T-helper 2 cell (primary cell): ENCODE results near the gene RCOR3.
"Not testable (repeated sequence)": the region's sequence is repeated elsewhere in the genome, so short reads cannot be mapped to it uniquely, and the experiment has no call there.

ENCODE experiments used
- DNase-seq, 5 experiments: peaks; one replicate each; pipeline versions ENCODE4 v3.0.0 to v3.0.0-alpha.2; 2012 to 2022

Gene RCOR3

DNA sequence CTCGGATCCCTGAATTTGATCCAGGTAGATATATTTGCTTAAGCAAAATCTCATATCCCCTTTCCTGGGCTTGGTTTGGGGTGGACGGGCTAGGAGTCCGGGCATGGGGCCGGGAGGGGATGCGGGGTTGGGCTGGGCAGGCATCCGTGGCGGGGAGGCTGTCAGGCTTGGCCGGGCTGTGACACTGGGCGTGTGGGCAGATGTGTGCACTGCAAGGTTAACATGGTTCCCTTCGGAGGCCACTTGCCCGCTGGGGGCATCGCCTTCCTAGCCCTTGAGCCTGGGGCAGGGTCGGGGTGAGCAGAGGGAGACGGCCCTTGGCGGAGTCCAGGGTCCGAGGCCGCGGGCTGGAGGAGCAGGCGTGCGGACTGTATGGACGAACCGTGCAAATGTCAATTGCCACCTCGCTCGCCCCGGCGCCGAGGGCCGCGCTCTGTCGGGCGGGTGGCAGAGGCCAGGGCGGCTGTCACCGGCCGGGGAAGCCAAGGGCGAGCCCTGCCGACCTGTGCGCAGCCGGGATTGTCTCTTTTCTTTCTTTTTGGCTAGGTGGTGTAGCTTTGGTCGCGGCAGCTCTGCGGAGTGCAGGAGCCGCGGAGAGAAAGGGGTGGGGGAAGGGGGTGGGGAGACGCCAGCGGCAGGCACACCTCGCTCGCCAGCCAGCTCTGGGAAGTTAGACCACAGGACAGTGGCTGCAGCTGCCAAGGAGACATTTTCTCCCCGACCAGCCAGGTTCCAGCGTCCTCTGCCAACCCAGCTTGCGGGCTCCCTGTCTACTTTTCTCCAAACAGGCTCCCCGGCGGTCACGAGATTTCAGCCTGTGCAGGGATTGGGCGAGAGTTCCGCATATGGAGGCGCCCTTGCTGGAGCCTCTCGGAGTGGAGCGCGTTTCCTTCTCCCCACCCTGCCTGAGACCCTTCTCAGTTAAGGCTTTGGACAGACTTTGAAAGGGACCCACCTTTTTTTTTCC, 1.3 kb downstream of the RCOR3 start:
- DNase-seq = peak; percentile 32 to 73 (median 53)

DNA sequence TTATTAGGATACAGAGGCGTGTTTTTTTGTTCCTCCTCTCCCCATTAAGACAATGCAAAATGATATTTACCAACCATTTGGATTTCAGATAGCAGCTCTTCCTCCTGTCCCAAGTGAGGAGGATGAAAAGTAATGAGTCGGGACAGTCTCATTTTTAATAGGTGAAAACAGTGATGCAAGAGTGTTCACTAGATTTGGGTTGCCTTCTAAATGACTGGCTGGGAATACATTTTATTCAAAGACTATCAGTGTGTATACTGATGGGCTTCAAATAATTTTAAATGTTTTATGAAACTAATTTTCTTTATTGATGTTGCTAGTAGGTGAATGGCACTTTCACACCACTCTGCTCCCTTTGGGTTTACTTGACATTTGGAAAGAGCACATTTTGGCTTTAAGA, 2.1 kb downstream of the RCOR3 start:
- no peak for DNase-seq

DNA sequence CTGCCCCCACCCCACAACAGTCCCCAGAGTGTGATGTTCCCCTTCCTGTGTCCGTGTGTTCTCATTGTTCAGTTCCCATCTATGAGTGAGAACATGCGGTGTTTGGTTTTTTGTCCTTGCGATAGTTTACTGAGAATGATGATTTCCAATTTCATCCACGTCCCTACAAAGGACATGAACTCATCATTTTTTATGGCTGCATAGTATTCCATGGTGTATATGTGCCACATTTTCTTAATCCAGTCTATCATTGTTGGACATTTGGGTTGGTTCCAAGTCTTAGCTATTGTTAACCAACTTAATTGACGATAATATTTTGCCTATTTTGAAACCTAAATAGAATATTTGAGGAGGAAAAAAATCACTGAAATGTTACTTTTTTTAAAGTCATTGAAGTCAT, 3.9 kb downstream of the RCOR3 start:
- DNase-seq = not testable (repeated sequence)

DNA sequence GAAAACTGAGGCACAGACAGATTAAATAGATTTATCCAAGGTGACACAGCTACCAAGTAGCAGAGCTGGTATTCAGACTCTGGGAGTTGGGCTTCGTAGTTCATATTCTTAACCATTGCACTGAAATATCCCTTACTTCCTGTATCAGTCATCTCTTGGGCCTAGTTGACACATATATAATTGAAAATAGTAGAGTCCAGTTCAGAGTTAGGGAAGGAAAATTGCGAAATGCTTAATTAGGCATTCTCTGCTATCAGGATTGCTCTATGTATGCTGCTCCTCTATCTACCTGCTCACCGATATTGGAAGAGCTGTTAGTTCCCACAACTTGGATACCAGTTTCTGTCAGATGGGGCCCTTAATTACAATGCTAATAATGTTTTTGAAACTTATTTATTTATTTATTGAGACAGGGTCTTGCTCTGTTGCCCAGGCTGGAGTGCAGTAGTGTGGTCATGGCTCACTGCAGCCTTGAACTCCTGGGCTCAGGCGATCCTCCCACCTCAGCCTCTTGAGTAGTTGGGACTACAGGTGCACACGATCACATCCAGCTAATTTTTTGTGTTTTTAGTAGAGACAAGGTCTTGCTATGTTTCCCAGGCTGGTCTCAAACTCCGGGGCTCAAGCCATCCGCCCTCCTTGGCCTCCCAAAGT, 8.2 kb downstream of the RCOR3 start:
- no peak for DNase-seq

DNA sequence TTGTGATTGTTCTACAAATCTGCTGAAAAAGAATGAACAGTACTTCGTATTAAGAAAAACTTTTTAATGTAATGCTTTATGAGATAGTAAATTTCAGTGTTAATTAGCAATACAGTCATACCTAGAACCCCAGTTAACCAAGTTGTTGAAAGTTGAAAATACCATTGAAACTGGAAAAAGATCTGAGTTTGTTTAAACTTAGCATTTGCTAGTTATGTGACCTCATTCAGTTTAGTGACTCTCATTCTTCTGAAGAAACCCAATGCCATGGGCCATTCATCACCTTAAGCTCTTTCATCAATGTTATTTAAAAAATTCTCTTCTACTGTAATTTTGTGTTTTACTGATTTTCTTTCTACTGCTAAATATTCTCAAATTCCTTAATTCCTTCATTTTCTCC, 20.2 kb downstream of the RCOR3 start:
- peak in 1 of 5 experiments; percentile 14 for DNase-seq

DNA sequence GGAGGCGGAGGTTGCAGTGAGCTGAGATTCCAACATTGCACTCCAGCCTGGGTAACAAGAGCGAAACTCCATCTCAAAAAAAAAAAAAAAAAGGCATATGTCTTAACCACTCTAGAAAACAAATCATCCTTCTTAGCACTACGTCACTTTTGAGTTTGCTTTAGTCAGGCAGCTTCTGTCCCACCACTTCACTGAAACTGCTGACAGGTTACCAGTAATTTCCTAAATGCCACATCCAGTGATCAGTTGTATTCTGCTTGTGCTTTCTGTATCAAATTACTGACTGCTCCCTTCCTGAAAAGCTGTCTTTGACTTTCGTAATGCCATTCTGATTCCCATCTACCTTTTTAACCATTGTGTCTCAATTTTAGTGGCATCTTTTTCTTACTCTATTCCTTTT, 21.7 kb downstream of the RCOR3 start:
- peak in 1 of 5 experiments; percentile 43 for DNase-seq

DNA sequence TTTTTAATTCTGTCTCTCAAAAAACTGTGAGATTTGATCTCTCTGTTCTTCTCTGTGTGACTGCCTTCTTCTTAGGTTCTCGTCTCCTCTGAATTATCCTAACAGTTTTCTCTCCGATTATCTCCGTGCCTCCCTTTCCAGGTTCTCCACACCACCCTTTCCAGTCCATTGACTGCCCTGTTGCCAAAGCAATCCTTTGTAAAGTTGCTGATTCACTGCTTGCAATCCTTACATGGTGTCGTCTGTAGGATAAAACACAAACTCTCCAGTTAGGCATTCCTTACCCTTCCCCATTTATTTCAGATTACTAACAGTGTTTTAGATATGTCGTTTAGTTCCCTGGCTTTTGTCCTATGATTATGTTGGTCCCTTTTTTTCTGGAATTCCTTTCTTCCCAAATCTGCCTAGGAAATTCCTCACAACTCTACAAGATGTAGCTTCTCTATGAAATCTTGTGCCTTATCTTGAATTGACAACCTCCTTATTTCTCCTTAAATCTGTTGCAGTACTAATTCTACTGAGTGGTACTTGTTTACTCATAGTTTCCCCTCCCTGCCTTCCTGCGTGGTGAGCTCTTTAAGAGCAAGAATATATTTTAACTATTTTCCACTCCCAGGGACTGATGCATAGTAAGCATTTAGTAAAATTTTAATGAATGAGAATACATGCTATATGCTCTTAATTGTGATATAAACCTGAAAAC, 22.3 kb downstream of the RCOR3 start:
- no peak for DNase-seq

DNA sequence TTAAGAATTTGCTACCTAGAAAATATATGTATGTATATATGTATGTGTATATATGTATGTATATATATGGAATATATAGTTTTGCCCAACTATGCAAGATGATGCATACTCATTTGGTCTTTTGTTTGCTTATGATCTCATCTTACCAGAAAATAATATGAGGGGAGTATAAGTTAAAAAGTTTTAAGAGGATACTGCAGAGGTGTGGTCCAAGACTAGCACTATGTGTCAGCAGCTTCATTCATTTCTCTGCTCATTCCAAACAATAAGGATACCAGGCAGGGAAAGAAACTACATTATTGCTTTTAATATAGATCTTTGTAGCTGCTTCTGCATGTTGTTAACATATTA, 22.8 kb downstream of the RCOR3 start:
- DNase-seq = no peak

DNA sequence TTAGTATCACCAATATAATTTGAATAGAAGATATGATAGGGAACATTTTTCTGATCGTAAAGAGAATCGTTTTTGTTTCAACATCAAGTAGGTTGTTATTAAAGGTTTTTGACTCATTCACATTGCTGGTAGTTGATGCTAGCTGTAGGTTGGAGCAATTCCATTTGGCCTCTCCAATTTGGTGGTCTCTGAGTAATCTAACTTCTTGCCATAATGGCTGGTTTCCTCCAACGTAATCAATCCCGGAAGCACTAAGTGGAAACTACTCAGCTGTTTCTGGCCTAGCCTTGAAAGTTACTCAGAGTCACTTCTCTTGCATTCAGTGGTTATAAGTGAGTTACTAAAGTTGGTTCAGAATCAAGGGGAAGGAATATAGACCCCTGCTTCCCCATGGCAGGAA, 26.0 kb downstream of the RCOR3 start:
- no peak for DNase-seq

DNA sequence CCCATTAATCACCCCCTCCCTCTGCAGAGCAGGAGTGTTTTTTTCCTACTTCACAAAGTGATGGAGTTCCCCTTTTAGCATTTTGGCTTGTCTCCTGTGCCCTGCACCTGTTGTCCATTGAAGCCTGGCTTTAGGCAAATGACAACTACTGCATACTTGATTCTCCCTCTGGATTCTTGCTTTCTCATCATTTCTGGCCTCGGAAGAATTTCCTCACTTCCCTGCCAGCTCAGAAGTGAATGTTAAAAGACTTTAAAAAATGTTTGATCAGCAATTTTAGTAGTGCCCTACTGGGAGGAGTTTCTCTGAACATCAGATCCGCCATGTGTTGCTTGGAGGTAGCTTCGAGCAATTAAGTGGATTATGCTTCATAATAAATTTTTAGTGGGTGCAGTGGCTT, 28.1 kb downstream of the RCOR3 start:
- DNase-seq = no peak

DNA sequence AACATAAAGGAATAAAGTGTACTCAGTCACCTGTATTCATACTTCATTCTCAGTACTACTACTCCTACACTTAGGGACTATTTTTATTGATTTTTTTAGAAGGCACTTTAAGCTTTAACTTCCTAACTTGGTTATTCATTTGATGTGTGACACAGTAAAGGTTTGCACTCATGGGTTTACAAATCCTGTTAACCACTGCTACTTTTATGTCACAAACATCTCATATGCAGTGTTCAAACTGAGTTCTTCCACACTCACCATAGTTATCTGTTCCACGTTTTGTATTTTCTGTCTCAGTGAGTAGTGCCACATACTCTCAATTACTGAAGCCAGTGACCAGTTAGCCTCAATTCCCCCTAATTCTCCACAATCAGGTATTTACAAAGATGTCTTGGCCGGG, 33.2 kb downstream of the RCOR3 start:
- DNase-seq = no peak

DNA sequence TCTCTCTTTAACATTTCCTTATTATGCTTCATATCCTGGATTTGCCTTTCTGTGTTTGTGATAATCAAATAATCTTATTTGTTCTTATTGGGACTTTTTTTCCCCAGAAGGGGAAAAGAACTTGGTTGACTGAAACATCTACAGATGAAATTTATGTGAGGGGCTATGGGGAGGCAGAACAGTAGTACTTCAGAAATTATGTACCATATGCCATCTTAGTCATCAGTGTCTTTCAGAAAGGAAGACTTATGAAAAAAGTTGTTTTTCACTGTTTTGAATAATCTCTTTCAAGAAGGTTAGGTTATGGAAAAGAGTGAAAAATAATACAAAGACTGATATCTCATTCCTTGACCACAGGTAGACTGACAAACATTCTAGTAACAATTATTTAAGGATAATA, 37.2 kb downstream of the RCOR3 start:
- DNase-seq = no peak

DNA sequence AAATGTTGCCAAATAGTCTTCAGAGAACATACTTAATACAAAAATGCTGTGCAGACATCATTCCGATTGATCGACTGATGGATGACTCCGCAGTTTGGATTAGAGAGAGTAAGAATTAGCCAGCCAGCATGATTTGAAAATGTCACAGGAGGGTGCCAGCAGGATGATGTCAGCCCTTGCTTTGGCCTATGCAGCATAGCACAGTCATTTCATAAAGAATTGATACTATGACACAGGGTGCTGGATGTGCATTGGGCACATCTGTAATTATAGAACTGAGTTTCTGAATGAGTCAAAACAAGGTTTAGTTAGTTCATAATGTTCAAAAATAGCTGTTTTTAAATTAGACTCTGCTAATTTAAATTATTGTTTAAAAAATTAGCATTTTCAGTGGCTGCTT, 45.9 kb downstream of the RCOR3 start:
- DNase-seq = peak in 1 of 5 experiments; percentile 75

DNA sequence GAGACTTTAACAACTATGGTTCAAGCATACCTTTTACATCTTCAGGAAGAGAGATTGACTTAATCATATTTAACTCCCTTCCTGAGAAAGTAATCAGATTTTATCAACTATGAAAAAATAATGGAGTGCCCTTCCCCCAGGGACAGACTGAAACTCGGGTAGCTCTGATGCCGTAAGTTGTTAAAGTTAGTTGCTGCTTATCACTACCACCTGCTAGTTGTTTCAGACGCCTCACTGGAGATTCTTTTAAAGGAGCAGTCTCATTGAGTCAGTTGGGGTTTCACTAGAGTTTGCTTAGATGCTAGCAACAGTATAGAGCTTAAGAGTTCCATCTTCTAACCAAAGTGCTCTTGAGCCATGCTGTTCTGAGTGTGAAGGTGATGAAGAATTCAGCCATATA, 50.5 kb downstream of the RCOR3 start:
- no peak for DNase-seq

DNA sequence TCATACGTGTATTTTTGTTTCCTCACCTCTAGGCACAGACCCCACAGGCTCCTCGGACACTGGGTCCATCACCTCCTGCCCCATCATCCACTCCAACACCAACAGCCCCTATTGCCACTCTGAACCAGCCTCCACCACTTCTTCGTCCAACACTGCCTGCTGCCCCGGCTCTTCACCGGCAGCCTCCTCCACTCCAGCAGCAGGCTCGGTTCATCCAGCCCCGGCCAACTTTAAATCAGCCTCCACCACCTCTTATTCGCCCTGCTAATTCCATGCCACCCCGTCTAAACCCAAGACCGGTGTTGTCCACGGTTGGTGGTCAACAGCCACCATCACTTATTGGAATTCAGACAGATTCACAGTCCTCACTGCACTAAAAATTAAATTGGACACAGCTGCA, 54.2 kb downstream of the RCOR3 start:
- no peak for DNase-seq

DNA sequence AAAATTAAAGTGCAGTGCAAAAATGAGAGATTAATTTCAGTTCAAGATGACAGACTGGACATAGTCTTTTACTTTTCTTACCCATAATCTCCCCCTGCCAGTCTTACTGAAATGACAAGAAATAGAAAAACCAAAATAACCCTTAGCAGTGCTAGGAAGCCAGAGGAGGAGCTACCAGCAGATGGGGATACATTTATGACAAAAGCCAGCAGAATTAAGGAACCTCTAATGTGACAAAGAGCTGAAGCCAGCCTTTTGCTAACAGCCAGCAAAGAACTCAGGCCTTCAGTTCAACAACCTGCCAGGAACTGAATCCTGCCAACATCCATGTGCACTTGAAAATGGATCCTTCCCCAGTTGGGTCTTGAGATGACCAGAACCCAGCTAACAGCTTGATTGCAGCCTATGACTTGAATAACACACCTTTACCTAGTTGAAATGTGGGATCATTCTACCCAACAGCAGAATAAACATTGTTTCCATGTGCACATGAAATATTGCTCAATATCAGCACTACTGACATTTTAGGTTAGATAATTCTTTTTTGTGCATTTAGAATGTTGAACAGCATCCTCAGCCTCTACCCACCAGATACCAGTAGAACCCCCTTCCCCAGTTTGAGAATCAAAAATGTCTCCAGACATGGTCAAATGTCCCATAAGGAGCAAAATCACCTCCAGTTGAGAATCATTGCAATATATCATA, 59.6 kb downstream of the RCOR3 start:
- no peak for DNase-seq

DNA sequence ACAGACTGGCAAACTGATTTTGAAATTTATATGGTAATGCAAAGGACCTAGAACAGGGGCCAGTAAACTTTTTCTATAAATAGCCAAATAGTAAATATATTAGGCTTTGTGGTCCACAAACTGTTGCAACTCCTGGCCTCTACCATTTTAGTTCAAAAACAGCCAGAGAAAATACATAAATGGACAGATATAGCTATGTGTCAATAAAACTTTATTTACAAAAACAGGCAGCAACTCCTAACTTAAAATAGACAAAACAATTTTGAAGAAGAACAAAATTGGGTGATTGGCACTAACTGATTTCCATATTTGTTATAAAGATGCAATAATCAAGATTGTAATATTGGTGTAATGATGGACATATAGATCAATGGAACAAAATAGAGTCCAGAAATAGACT, 60.7 kb downstream of the RCOR3 start:
- DNase-seq = no peak

DNA sequence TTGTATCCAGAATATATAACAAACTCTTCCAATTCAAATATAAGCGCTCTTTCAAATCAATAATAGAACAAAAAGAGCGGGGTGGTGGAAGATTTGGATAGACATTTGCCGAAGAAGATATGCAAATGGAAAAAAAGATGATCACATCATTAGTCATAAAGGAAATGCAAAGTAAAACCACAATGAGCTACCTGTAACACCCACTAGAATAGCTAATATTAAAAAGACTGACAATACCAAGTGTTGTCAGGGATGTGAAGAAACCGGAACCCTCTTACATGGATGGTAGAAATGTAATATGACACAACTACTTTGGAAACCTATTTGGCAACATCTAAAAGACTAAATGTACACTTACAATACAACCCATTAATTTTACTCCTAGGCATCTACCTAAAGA, 61.8 kb downstream of the RCOR3 start:
- DNase-seq = peak in 1 of 5 experiments; percentile 47

DNA sequence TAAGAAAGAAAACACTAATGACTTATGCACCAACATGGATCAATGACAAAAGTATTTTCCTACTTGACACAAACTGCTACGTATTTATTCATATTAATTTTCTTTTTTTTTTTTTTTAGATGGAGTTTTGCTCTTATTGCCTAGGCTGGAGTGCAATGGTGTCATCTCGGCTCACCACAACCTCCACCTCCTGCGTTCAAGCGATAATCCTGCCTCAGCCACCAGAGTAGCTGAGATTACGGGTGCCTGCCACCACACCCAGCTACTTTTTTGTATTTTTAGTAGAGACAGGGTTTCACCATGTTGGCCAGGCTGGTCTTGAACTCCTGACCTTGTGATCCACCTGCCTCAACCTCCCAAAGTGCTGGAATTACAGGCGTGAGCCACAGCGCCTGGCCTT, 62.5 kb downstream of the RCOR3 start:
- not testable (repeated sequence) for DNase-seq

DNA sequence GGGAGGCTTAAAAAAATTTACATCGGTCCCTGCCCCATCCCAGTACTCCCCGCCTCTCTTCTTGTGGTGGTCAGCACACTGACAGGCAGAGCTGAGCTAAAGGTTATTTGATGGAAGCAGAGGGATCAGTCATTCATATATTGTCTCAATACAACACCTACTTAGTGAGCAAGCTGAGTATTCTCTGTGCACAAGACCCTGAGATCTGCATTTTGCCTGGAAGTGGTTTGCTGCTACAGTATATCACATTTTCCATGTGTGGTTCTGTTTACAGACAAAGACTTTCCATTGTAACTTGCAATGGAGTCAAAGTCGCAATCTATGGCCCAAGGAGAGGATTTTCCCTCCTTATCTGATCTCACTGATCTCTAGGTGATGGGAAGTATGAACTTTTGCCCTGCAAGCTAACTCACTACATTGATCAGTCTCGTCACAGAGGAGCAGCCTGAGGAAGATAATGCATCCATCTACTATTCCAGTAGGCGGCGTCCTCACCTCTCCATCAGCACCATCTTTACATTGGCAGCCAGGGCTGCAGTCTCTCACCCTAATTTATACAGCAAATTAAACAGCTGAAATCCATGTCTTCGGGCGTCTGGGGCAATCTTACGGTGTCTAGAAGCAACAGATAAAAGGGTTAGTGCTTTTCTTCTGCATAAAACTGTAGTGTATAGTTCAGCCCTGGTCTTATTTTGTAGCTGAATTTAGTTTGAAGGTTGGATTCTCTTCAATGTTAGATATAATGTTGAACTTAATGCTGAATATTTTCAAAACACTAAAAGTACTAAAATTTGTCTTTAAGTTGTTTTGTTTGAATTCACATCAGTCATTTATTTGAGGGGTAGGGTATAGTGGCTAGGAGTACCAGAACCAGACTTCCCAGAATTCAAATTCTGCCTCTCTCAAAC, 64.2 kb downstream of the RCOR3 start:
- DNase-seq = peak in 4 of 5 experiments; percentile 44 to 84 (median 50)

DNA sequence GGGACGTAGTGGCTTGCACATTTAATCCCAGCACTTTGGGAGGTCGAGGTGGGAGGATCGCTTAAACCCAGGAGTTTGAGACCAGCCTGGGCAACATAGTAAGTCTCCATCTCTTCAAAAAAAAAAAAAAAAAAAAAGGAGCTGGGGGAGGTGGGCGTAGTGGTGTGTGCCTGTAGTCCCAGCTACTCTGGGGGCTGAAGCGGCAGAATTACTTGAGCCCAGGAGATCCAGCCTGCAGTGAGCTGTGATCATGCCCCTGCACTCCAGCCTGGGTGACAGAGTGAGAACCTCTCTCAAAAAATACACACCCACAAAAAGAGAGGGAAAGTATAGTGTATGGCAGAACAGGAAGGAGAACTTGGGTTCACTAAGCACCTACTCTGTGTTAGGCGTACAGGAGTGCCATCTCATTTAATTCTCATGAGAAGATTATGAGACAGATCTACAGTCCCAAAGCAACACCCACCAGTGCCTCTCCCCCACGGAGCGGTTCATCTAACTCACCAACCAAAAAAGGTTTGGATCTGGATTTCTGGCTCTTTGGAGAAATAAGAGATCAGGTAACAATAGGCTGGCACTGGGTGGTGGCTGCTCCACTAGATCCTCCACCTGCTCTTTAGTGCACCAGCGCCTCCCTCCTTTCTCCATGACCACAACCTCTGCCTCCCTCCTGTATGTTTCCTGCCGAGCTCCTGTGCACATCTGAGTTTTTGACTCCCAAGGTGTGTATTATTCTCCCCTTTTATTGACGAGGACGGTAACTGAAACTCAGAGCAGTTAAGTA, 66.0 kb downstream of the RCOR3 start:
- no peak for DNase-seq
